ENCODE data around the gene MAGI2. TPM values are rescaled to one million over a fixed set of nuclear protein-coding genes. Genes with fewer than 3 reads are reported as not detected.

The MAGI2 gene
- total RNA-seq, 2 donors from 2014 or later, result 10.3 to 19.2 TPM

DNA sequence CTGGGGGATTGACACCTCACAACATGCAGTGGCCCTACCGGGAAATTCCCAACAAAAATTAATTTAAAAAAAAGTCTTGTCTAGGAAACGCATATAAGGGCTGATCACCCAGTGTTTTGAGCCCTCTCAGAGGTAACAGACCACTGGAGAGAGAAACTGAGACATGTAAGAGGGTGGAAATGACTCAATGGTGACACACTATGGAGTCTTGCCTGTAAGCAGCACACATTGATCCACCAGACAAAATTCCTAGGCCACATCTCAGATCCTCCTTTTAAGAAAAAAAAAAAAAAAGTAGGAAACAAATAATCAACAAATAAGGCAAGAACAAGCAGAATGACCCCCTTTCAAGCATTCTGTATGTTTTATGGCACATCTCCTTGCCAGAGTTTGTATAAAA is 296.2 kb downstream of the MAGI2 start:
- no peaks in the 10 kb centered on the region for H3K4me1 Mint-ChIP-seq
- Histone ChIP-seq H3K9ac (ENCODE audit: extremely low read depth, low read length, poor library complexity, severe bottlenecking) (no peak overlapping the region), H3K27me3 (ENCODE audit: control insufficient read depth, insufficient read depth, low read length, poor library complexity, severe bottlenecking) (no peaks in the 10 kb centered on the region), H3K27ac (ENCODE audit: low read depth, low read length) (no peak overlapping the region), H3K9me3 (ENCODE audit: control insufficient read depth, low read length) (peaks cover 71% of the 10 kb centered on the region), H3K4me1 (ENCODE audit: control insufficient read depth, insufficient read depth, low read length) (no peaks in the 10 kb centered on the region), H3K4me3 (ENCODE audit: low read length) (peak overlapping the region; percentile 66), H3K36me3 (ENCODE audit: control insufficient read depth, insufficient read depth, low read length) (no peaks in the 10 kb centered on the region)
- H3K36me3 Mint-ChIP-seq (ENCODE audit: low read depth), result no peaks in the 10 kb centered on the region
- H3K27ac Mint-ChIP-seq, result no peak overlapping the region
- no peak for DNase-seq
- TF ChIP-seq, protein P1, sequence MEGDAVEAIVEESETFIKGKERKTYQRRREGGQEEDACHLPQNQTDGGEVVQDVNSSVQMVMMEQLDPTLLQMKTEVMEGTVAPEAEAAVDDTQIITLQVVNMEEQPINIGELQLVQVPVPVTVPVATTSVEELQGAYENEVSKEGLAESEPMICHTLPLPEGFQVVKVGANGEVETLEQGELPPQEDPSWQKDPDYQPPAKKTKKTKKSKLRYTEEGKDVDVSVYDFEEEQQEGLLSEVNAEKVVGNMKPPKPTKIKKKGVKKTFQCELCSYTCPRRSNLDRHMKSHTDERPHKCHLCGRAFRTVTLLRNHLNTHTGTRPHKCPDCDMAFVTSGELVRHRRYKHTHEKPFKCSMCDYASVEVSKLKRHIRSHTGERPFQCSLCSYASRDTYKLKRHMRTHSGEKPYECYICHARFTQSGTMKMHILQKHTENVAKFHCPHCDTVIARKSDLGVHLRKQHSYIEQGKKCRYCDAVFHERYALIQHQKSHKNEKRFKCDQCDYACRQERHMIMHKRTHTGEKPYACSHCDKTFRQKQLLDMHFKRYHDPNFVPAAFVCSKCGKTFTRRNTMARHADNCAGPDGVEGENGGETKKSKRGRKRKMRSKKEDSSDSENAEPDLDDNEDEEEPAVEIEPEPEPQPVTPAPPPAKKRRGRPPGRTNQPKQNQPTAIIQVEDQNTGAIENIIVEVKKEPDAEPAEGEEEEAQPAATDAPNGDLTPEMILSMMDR (conservative IDR thresholded peaks at IDR 0.05), result no peak
- H3K9me3 Mint-ChIP-seq, result peaks cover 50% of the 10 kb centered on the region
- WGBS, 2 experiments (ENCODE audit: insufficient coverage in 1 of 2, insufficient read length in 1 of 2), result 93 to 100% methylated on average over 2 of the region's 2 CpGs
- no peaks in the 10 kb centered on the region for H3K27me3 Mint-ChIP-seq (ENCODE audit: insufficient read depth)
- H3K4me3 Mint-ChIP-seq, result no peak overlapping the region

DNA sequence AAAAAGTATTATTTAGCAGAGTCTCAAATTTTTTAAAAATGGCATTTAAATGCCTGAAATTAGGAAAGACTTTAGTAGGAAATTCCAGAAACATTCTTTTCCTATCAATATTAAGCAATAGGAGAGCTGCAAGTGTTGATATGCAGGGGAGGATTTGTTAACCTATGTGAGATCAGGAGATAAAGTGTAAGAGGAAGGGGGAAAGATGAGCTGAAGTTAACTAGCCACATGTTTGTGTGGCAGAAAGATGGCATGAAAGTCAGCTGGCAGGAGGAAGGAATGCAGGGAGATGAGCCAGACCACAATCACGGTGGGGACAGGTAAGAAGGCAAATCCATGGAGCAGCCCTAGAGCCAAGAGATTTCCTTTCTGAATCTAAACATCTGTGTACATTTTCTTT is 303.6 kb downstream of the MAGI2 start:
- H3K27me3 ChIP-seq (ENCODE audit: control insufficient read depth, insufficient read depth, low read length, poor library complexity, severe bottlenecking), result no peaks in the 10 kb centered on the region
- no peak overlapping the region for H3K9ac ChIP-seq (ENCODE audit: extremely low read depth, low read length, poor library complexity, severe bottlenecking)
- TF ChIP-seq, protein P1 (conservative IDR thresholded peaks at IDR 0.05), result no peak
- H3K4me3 ChIP-seq (ENCODE audit: low read length), result no peak overlapping the region
- H3K9me3 ChIP-seq (ENCODE audit: control insufficient read depth, low read length), result peaks cover under 1% of the 10 kb centered on the region
- H3K9me3 Mint-ChIP-seq, result peaks cover 2% of the 10 kb centered on the region
- peaks cover 2% of the 10 kb centered on the region for H3K4me1 Mint-ChIP-seq
- peaks cover 3% of the 10 kb centered on the region for H3K4me1 ChIP-seq (ENCODE audit: control insufficient read depth, insufficient read depth, low read length)
- no peak overlapping the region for H3K27ac ChIP-seq (ENCODE audit: low read depth, low read length)
- H3K27ac Mint-ChIP-seq, result no peak overlapping the region
- no peaks in the 10 kb centered on the region for H3K36me3 ChIP-seq (ENCODE audit: control insufficient read depth, insufficient read depth, low read length)
- H3K36me3 Mint-ChIP-seq (ENCODE audit: low read depth), result no peaks in the 10 kb centered on the region
- H3K4me3 Mint-ChIP-seq, result no peak overlapping the region
- no peaks in the 10 kb centered on the region for H3K27me3 Mint-ChIP-seq (ENCODE audit: insufficient read depth)
- WGBS, 2 experiments (ENCODE audit: insufficient coverage in 1 of 2, insufficient read length in 1 of 2), result 100% methylated on average over 1 of the region's 1 CpG; no CpG with 5 or more reads in 1 of the 2 experiments
- no peak for DNase-seq

DNA sequence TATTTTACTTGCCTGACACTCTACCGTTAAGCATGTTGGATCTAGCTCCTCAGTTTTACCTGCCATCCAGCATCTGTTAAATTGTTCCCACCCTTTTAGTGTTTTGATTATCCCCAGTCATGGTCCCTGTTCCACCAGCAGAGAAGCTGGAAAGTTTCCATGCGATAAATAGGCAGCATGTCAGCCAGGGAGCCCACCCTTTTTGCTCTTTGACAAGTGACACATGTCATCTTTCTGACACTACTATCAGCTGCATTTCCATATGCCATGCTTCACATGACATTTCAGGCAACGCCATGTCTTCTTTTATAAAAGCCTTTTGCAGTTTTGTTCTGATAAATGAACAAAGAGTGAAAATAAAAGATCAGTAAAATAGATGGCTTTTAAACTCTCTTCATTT is 310.8 kb downstream of the MAGI2 start:
- Mint-ChIP-seq H3K4me3 (no peak overlapping the region), H3K27ac (no peak overlapping the region), H3K4me1 (no peaks in the 10 kb centered on the region), H3K27me3 (ENCODE audit: insufficient read depth) (no peaks in the 10 kb centered on the region), H3K36me3 (ENCODE audit: low read depth) (no peaks in the 10 kb centered on the region), H3K9me3 (no peaks in the 10 kb centered on the region)
- H3K27ac ChIP-seq (ENCODE audit: low read depth, low read length), result no peak overlapping the region
- no peak overlapping the region for H3K4me3 ChIP-seq (ENCODE audit: low read length)
- DNase-seq, result no peak
- no peaks in the 10 kb centered on the region for H3K36me3 ChIP-seq (ENCODE audit: control insufficient read depth, insufficient read depth, low read length)
- H3K9ac ChIP-seq (ENCODE audit: extremely low read depth, low read length, poor library complexity, severe bottlenecking), result no peak overlapping the region
- TF ChIP-seq, protein P1 (conservative IDR thresholded peaks at IDR 0.05), result no peak
- H3K4me1 ChIP-seq (ENCODE audit: control insufficient read depth, insufficient read depth, low read length), result peaks cover 3% of the 10 kb centered on the region
- no peaks in the 10 kb centered on the region for H3K9me3 ChIP-seq (ENCODE audit: control insufficient read depth, low read length)
- H3K27me3 ChIP-seq (ENCODE audit: control insufficient read depth, insufficient read depth, low read length, poor library complexity, severe bottlenecking), result no peaks in the 10 kb centered on the region
- WGBS, 2 experiments (ENCODE audit: insufficient coverage in 1 of 2, insufficient read length in 1 of 2), result 81 to 85% methylated on average over 2 to 3 of the region's 3 CpGs
